ENCODE data around the gene OMP.

DNA sequence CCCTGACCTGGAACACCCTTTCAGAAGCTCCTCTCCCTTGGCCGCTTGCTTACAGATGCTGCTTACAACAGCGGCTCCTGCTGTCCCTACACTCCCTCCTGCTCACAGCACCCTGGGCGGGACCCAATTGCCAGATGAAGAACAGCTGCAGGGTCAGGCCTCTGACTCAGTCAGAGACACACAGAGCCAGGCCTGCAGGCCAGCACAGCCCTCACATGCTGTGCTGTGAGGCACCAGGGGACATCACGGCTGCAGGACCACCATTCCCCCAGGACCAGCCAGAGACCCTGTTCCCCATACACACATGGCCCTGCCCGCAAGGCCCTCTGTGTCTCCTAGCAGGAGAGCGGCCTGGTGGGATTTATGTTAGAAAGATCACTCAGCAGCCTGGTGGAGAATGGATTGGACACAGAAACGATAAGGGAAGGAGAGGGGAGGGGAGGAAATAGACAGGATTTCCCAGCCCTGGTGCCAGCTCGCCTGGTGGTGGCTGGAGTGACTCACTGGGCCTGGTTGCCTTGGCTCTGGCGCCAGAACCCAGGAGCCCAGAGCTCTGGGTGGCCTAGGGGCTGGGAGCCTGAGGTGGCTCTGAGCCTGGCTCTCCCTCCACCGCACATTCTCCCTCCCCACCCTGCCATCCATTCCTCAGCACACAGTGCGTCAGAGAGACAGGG is 29.2 kb upstream of the OMP start:
- TF ChIP-seq SP1 (IDR thresholded peaks at IDR 0.05): no peak
- TF ChIP-seq ELF4 (IDR thresholded peaks at IDR 0.05): no peak
- no peak for TF ChIP-seq FOXA1 (IDR thresholded peaks at IDR 0.05)
- TF ChIP-seq HDGF (IDR thresholded peaks at IDR 0.05; ENCODE audit: borderline replicate concordance): no peak

All from HEK293T (cell line).